ENCODE results near the gene OSGEP.

The OSGEP gene

GRCh38 chr14:20429801-20430669 lies 24.6 kb downstream of the OSGEP start:
- DNase-seq (ENCODE audit: low spot score) = peak; percentile 97

- peak; percentile 30 for DNase-seq (ENCODE audit: low spot score)
Measured at GRCh38 chr14:20428802-20429201, 25.8 kb downstream of the OSGEP start.

- DNase-seq (ENCODE audit: low spot score) = no peak
Measured at GRCh38 chr14:20428010-20428365, 26.6 kb downstream of the OSGEP start.

- no peak for DNase-seq (ENCODE audit: low spot score)
Measured at GRCh38 chr14:20427231-20428009, 27.2 kb downstream of the OSGEP start.

GRCh38 chr14:20424851-20425250 lies 29.8 kb downstream of the OSGEP start:
- DNase-seq (ENCODE audit: low spot score) = no peak

- no peak for DNase-seq (ENCODE audit: low spot score)
Measured at GRCh38 chr14:20422886-20423285, 31.7 kb downstream of the OSGEP start.

- no peak for DNase-seq (ENCODE audit: low spot score)
Measured at GRCh38 chr14:20421267-20421666, 33.3 kb downstream of the OSGEP start.

GRCh38 chr14:20419419-20419818 lies 35.2 kb downstream of the OSGEP start:
- DNase-seq (ENCODE audit: low spot score) = no peak

- no peak for DNase-seq (ENCODE audit: low spot score)
Measured at GRCh38 chr14:20418501-20418909, 36.1 kb downstream of the OSGEP start.

- no peak for DNase-seq (ENCODE audit: low spot score)
Measured at GRCh38 chr14:20417250-20418186, 37.1 kb downstream of the OSGEP start.

GRCh38 chr14:20416223-20416622 lies 38.4 kb downstream of the OSGEP start:
- DNase-seq (ENCODE audit: low spot score) = no peak

- DNase-seq (ENCODE audit: low spot score) = peak; percentile 88
Measured at GRCh38 chr14:20415782-20416206, 38.8 kb downstream of the OSGEP start.

GRCh38 chr14:20413744-20414082 lies 40.9 kb downstream of the OSGEP start:
- peak; percentile 19 for DNase-seq (ENCODE audit: low spot score)

GRCh38 chr14:20412876-20413743 lies 41.5 kb downstream of the OSGEP start, which contains the start of gene TEP1:
TSS of gene TEP1 (minus strand) at chr14:20413501. CDS start at chr14:20408439, 5,062 bp downstream.
- peak; percentile 74 for DNase-seq (ENCODE audit: low spot score)

GRCh38 chr14:20412411-20412810 lies 42.2 kb downstream of the OSGEP start:
- DNase-seq (ENCODE audit: low spot score) = peak; percentile 8

GRCh38 chr14:20409226-20409625 lies 45.4 kb downstream of the OSGEP start:
- DNase-seq (ENCODE audit: low spot score) = no peak

- no peak for DNase-seq (ENCODE audit: low spot score)
Measured at GRCh38 chr14:20403521-20403920, 51.1 kb downstream of the OSGEP start.

GRCh38 chr14:20400965-20401593 lies 53.5 kb downstream of the OSGEP start:
- DNase-seq (ENCODE audit: low spot score) = no peak

- DNase-seq (ENCODE audit: low spot score) = no peak
Measured at GRCh38 chr14:20400589-20400964, 54.0 kb downstream of the OSGEP start.

GRCh38 chr14:20397511-20397910 lies 57.1 kb downstream of the OSGEP start:
- DNase-seq (ENCODE audit: low spot score) = no peak

All from cerebellar cortex (tissue), 1 donor.